ENCODE results near the gene DNAI7. TPM values are rescaled to one million over a fixed set of nuclear protein-coding genes. Genes with fewer than 3 reads are reported as not detected.

DNAI7 gene
- total RNA-seq, 1 experiment from 2014 or later = 2.9 TPM

DNA sequence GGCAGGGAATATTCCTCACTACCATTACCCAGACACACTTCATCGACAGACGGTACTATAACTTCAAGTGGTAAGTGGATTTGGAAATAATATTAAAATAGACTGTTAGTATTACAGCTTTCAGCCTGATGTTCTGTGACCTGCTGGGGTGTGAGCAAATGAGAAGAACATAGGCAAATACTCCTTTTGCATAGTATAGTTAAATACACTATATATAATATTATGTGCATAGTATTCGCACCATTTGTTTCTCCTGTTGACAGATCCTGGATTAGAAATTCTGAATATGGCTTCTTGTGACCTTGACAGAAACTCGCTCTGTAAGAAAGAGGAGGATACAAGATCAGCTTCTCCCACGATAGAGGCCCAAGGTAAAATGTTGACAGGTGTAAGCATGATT, 115.6 kb downstream of the DNAI7 start:
- ChIA-PET CTCF (no interaction called here), POLR2A (ENCODE audit: unreplicated experiment) (no interaction called here)
- Histone ChIP-seq H3K9me3 (ENCODE audit: insufficient read depth, low read depth) (no peaks in the 10 kb centered on the region), H2AFZ (no peak overlapping the region), H3F3A (ENCODE audit: insufficient read depth, low read depth) (no peaks in the 10 kb centered on the region), H3K79me2 (ENCODE audit: low read depth) (no peaks in the 10 kb centered on the region), H3K36me3 (ENCODE audit: low read depth) (no peaks in the 10 kb centered on the region), H3K9me2 (ENCODE audit: insufficient read depth) (no peaks in the 10 kb centered on the region), H3K4me1 (replicated peaks; ENCODE audit: insufficient read depth) (no peaks in the 10 kb centered on the region), H3K27me3 (ENCODE audit: insufficient read depth, low read depth) (no peaks in the 10 kb centered on the region), H3K27ac (no peak overlapping the region), H3K4me2 (no peak overlapping the region), H4K20me1 (ENCODE audit: insufficient read depth) (no peaks in the 10 kb centered on the region), H3K4me3 (no peak overlapping the region)
- no TSS peak for BruUV-seq (replicated peaks)
- TF ChIP-seq, protein P1, sequence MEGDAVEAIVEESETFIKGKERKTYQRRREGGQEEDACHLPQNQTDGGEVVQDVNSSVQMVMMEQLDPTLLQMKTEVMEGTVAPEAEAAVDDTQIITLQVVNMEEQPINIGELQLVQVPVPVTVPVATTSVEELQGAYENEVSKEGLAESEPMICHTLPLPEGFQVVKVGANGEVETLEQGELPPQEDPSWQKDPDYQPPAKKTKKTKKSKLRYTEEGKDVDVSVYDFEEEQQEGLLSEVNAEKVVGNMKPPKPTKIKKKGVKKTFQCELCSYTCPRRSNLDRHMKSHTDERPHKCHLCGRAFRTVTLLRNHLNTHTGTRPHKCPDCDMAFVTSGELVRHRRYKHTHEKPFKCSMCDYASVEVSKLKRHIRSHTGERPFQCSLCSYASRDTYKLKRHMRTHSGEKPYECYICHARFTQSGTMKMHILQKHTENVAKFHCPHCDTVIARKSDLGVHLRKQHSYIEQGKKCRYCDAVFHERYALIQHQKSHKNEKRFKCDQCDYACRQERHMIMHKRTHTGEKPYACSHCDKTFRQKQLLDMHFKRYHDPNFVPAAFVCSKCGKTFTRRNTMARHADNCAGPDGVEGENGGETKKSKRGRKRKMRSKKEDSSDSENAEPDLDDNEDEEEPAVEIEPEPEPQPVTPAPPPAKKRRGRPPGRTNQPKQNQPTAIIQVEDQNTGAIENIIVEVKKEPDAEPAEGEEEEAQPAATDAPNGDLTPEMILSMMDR (conservative IDR thresholded peaks at IDR 0.05) = no peak
- no peak for TF ChIP-seq EZH2 (IDR thresholded peaks at IDR 0.05; ENCODE audit: low read depth)
- DNase-seq = no peak
- intact Hi-C loops (cut with micrococcal nuclease; ENCODE audit: unreplicated experiment) = no loop called here

DNA sequence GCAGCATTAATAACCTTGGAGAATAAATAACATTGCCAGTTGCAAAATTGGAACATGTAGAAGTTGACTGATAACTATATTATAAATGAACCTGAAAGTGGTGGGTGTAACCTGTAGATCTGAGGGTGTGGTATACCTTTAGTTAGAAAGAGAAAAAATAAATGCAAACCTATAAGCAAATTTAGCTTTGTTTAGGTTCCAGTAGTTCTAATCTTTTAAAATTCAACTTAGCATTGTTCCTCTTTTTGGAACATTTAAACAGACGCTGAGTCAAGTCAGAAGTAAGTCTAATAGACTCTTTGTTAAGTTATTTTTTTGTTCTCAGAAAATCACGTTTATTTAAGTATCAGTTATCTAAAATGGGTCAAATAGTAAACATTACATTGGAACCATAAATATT, 120.0 kb downstream of the DNAI7 start:
- no peak for DNase-seq
- CTCF ChIA-PET = no interaction called here
- Histone ChIP-seq H3K9me2 (ENCODE audit: insufficient read depth) (no peaks in the 10 kb centered on the region), H3K4me2 (no peak overlapping the region), H3K27me3 (ENCODE audit: insufficient read depth, low read depth) (no peaks in the 10 kb centered on the region), H3K79me2 (ENCODE audit: low read depth) (no peaks in the 10 kb centered on the region), H3K4me1 (replicated peaks; ENCODE audit: insufficient read depth) (no peaks in the 10 kb centered on the region), H3K36me3 (ENCODE audit: low read depth) (no peaks in the 10 kb centered on the region), H2AFZ (no peak overlapping the region), H3K9me3 (ENCODE audit: insufficient read depth, low read depth) (no peaks in the 10 kb centered on the region), H3F3A (ENCODE audit: insufficient read depth, low read depth) (no peaks in the 10 kb centered on the region), H4K20me1 (ENCODE audit: insufficient read depth) (no peaks in the 10 kb centered on the region), H3K4me3 (no peak overlapping the region), H3K27ac (no peak overlapping the region)
- TF ChIP-seq, protein P1 (conservative IDR thresholded peaks at IDR 0.05) = no peak
- no peak for TF ChIP-seq EZH2 (IDR thresholded peaks at IDR 0.05; ENCODE audit: low read depth)
- BruUV-seq (replicated peaks) = no TSS peak
- intact Hi-C loops (cut with micrococcal nuclease; ENCODE audit: unreplicated experiment) = no loop called here
- POLR2A ChIA-PET (ENCODE audit: unreplicated experiment) = no interaction called here

GRCh38 chr12:25074113-25074512, 120.8 kb downstream of the DNAI7 start:
- TF ChIP-seq, protein P1 (conservative IDR thresholded peaks at IDR 0.05) = no peak
- TF ChIP-seq EZH2 (IDR thresholded peaks at IDR 0.05; ENCODE audit: low read depth) = no peak
- Histone ChIP-seq H3K27me3 (ENCODE audit: insufficient read depth, low read depth) (no peaks in the 10 kb centered on the region), H3K9me3 (ENCODE audit: insufficient read depth, low read depth) (no peaks in the 10 kb centered on the region), H3K79me2 (ENCODE audit: low read depth) (no peaks in the 10 kb centered on the region), H2AFZ (no peak overlapping the region), H3K36me3 (ENCODE audit: low read depth) (no peaks in the 10 kb centered on the region), H3K4me3 (no peak overlapping the region), H3F3A (ENCODE audit: insufficient read depth, low read depth) (no peaks in the 10 kb centered on the region), H3K4me2 (no peak overlapping the region), H3K27ac (no peak overlapping the region), H3K9me2 (ENCODE audit: insufficient read depth) (no peaks in the 10 kb centered on the region), H4K20me1 (ENCODE audit: insufficient read depth) (no peaks in the 10 kb centered on the region), H3K4me1 (replicated peaks; ENCODE audit: insufficient read depth) (no peaks in the 10 kb centered on the region)
- no peak for DNase-seq
- ChIA-PET CTCF (no interaction called here), POLR2A (ENCODE audit: unreplicated experiment) (interaction anchor here (0.7 kb wide), 1 partner anchor 225 kb away, joined by 3 read pairs; no protein-coding TSS in a partner anchor)
- intact Hi-C loops (cut with micrococcal nuclease; ENCODE audit: unreplicated experiment) = no loop called here
- no TSS peak for BruUV-seq (replicated peaks)
